NCI-H1694 treated with DMSO at 0.1 percent for 48 hours (cell line): ENCODE data around the gene KMT2D.

Source experiments
- DNase-seq: peaks from one replicate; lab custom pipeline; 2025; lab: John Stamatoyannopoulos, UW

Gene KMT2D

DNA sequence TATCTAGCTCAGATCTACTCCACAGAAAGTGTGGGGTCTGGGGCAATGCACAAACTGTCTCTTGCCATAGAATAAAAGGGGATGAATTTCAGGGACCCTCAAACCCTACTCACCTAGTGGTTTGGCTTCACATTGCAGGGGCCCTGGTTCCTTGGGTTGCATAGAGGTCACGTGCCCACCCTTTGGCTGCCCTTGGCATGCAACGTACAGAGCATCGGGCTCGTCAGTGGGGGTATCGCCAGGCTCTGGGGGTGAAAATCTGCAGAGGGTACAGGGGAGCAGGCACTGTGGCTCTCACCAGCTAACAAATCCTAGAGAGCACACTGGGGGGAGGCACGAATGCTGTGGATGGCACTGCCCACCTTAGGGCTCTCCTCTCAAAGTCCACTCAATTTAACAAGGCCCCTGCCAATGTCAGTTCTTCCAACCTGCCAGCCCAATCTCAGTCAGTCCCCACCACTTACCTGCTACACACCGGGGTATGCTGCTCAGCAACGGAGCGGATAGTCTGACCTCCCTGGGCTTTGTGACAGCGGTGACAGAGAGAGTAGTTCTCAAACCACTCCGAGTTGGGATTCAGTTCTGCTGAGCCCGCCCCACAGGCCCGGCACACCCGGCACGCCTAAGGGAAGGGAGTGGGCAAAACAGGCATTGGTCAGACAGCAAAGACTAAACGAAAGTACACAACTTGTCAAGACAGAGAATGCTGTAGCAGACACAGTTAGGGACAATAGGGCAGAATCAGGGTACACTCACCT, 8.0 kb downstream of the KMT2D start:
- DNase-seq: no peak

GRCh38 chr12:49051777-49052438, 8.7 kb downstream of the KMT2D start:
- no peak for DNase-seq

- DNase-seq: no peak
These were observed 9.2 kb downstream of the KMT2D start for GRCh38 chr12:49051373-49051764.

DNA sequence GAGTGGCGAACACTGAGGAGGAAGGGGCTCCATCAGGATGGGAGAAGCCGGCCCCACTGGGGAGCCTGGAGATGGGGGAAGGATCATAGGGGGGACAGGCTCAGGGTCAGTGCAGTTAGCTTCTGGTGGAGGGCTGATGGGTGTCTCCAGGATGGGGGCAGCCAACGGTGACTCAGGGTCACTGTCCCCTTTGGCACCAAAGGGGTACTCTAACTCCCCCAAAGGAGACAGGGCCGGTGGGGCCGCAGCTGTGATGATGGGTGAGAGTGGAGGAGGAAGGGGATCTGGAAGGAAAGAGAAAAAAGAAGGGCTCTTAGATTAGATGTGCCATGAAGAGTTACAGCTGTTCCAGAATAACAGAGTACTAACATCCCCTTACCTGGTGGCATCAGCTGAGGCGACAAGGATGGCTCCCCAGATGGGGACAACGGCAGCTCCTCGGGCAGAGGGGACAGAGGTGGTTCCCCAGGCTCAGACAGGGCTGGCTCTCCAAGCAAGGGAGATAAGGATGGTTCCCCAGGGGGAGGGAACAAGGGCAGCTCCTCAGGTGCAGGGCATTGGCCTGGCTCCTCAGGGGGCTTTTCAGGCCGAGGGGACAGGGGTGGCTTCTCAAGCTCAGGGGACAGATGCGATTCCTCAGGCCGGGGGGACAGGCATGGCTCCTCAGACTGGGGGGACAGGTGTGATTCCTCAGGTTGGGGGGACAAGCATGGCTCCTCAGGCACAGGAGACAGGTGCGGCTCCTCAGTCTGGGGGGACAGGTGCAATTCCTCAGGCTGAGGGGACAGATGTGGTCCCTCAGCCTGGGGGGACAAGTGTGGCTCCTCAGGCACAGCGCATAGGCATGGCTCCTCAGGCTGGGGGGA, 9.9 kb downstream of the KMT2D start:
- no peak for DNase-seq

DNA sequence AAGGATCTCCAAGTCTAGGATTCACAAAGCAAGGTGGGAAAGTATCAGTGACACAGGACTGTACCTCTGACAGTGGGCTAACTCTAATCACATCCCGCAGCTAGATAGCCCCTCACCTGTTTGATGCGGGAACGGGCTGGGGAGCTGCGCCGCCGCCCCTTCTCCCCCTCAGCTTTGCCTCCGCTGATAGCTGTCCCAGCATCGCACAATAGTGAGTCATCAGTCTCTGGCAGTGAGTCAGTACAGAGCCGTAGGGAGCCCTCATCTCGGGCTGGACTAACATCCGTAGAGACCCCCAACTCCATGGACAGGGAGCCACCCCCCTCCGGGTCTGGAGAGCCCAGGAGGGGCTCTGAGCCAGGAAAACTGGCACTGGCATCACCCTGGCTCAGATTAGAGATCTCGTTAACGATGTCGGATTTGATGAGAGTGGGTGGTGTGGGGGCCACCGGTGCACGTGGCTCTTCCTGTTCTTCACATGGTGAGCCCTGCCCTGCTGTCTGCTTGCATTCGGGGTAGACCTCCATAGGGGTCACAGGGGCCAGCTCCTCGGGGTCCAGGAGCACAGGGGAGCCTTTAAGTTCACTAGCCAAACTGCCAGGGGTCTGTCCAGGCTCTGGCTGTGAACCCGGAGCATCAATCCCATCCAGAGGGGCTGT, 10.9 kb downstream of the KMT2D start:
- no peak for DNase-seq

- no peak for DNase-seq
These were observed 11.6 kb downstream of the KMT2D start for GRCh38 chr12:49048953-49049352.

DNA sequence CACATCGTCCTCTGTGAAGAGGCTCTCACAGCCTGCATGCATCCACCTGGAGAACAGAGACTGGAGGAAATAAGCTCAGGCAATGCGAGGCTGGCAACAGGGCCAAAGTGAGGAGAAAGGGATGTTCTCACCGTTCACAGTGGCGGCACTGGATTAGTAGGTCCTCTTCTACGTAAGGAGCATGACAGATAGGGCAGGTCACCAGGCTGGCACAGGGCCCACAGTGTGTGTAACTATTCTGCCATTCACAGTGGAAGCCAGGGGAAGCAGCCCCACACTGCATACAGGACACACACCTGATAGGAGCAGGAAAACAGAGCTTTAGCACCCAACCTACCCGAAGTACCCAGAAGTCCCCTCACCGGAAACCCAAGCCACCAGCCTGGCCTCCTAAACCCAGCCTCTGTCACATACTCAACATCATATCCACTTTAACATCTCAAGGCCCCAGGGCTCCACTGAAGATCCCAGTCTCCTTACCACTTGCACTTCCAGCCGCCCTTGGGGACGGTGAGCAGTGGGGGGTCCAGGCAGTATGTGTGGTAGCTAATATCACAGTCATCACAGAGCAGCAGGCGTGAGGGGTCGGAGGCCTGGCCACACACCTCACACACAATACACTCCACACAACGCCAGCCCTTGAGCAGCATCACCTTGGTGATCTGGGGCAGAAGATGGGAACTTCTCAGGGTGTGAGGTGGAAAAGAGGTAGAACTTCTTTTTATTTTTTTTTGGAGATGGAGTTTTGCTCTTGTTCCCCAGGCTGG, 14.3 kb downstream of the KMT2D start:
- no peak for DNase-seq

- DNase-seq: no peak
These were observed 15.9 kb downstream of the KMT2D start for GRCh38 chr12:49044660-49045059.

DNA sequence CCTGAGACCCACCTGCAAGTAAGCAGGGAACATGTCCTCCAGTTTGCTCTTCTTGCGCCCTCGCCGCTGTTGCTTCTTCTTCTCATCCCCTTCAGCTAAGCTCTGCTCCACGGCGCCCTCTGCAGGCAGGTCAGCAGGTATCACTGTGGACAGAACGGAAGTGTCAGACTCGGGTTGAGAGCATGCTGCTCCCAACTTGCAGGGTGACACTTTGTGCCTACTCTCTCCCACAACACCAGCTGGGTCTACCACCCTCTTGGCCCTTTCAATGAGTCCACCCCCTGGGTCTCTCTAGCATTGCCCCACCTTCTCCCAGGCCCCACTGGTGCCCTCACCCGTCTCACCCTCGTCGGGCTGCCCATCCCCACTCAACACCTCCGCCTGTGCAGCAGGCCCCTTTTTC, 16.7 kb downstream of the KMT2D start:
- peak; percentile 15 for DNase-seq

DNA sequence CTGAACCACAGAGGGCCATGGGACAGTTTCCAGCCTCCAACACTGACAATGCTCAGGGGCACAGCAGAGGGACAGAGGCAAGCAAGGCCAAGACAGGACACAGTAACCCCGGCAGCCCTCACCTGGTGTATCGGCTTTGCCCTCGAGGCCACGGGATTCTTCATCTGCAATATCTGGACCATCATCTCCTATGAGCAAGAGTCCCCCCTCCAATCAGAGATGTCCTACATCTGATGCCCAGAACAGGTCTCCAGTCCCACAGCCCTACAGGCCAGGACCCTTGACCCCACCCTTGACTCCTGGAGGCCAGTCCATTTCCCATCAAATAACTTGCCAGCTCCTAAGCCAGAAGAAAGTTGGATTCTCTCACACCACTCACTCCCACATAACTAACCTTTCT, 17.4 kb downstream of the KMT2D start:
- no peak for DNase-seq

DNA sequence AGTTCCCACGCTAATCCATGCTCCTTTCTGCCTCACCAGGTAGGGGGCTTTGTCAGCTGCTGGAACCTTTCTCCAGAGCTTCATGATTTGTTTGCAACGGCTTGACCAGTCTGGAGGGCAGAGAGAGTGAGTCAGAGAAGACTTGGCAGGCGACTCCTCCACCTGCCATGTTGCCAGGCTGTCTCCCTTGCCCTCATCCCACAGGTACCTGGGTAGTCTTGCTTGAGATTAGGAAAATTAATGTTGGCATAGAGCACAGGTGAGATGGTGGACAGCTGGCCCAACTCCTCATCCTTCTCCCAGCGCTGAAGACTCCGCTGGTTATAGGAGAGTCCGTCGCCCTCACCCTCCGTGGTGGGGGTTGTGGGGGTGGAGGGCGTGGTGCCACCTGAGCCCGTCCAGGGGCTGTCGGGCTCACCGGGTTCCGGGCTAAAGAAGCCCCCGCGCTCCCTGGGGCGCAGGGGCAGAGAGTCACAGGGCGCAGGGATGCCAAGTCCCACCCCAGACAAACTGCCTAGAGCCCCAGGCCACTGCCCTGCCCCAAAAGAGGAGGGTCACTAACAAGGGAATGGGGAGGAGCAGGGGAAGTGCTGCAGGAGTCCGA, 18.6 kb downstream of the KMT2D start:
- DNase-seq: no peak

DNA sequence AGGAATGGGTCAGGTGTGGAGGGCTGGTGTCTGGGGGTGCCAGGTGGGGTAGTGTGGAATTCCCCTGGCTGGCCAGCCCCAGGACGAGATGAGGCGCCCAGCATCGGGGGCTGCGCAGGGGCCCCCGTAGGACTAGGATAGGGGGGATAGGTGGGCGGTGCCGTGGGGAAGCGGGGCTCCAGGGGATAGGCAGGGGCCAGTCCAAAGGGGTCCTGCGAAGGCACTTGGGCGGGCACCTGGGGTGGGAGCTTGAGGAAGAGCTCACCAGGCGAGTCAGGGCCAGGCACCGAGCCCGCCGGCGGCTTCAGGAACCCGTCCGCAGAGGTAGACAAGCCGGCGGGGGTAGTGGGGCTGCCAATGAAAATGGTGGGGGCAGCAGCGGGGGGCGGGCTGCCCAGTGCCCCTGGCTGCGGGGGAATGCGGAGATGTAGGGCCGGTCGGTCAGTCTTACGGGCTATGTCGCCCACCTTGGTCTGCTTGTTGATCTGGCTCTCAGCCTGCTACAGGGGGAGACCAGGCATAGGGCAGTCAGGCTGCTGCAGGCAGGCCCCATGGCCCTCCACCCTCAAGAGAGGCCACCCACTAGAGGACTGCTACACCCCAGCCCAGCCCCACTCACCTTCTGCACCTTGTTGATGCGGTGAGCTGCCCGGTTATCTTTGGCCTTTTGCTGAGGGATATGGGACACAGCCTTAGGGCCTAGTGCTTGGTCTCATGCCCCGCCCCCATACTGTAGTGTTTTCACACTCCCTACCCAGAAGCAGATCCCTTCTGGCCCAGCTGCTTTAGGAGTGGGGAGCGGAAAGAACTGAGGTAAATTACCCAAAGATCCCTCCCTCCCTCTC, 19.3 kb downstream of the KMT2D start:
- no peak for DNase-seq

DNA sequence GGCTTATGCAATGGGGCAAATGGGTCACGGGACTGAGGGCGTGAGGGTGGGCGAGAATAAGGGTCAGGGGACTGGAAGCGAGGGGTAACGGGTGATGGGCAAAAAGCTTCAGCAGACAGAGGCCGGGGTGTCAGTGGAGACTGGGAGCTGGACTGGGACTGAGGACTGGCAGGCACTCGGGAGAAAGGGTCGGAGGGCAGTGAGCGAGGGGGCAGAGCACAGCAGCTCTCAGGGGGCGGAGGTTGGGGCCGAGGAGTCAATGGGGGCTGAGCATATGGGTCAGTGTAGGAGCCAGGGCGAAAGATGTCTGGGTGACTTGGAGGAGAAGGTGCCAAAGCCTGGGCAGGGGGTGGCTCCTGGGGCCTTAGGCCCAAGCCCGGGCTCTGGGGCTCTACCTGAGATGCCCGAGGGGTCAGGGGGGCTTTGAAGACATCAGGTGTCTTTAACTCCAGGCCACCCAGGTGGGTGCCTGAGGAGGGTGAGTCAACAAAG, 20.2 kb downstream of the KMT2D start:
- no peak for DNase-seq

DNA sequence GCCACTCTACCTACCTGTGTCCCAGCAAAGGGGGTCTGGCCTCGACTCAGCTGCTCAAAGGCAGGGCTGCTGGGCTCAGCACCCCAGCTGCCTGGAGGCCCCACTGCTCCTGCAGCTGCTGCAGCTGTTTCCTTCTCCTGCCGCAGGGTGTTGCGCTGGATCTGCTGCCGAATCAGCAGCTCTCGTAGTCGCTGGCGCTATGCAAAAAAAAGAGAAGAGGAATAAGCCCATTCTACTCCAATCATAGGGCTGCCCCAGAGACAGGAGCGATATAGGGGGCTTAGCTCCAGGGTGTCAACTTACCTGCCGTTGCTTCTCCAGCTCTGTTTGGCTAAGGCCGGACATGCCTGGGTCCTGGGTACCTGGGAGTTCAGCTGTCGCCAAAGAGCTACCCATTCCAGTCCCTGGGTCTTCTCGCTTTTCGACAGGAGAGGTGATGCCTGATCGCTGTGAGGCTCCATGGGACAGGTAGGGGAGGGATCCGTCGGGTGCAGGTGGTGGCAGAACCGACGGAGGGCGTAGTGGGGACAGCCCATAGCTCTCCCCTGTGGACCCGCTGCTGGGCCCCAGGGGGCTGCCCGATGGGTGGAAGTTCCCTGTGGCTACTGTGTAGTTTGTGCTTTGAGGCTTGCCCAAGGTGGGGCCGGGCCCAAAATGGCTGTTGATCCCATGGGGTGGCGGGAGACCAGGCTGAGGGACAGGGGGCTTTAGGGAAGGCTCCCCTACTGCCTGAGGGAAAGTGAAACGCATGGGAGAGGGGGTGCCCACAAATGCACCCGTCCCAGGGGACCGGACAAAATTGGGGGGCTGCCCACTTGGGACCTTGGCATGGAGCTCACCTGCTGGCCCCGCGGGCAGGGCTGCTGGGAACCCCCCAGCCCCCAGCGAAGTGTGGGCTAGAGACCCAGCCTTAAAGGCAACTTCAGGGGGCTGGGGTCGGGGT, 20.9 kb downstream of the KMT2D start:
- DNase-seq: no peak

DNA sequence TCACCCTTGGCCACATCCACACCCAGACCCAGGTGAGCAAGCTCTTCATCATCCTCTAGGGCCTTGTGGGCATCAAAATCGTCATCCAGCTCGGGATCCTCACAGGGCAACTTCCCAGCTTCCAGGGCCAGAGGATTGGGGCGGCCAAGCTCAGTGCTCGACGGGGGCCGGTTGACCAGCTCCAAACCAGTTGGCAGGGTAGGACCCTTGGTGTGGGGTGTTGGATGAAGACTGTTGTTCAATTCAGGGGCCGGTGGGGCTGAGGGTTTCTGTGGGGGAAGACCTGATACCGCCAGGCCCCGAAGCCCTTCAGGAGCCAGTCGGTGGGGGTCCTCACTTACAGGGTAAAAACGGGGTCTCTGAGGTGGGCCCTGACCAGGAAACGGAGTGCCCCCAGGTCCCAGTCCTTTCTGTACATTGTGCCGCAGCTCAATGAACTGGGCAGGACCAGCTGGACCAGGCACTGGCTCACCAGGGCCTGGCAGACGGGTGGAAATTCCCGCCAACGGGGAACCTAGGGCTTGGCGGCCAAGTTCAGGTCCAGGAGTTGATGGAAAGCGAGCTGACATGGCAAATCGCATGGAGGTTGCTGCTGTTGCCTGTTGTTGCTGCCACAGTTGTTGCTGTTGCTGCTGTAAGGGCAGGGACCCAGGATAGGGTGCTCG, 22.2 kb downstream of the KMT2D start:
- no peak for DNase-seq

GRCh38 chr12:49037947-49038237, 22.7 kb downstream of the KMT2D start:
- DNase-seq: no peak

GRCh38 chr12:49037111-49037946, 23.3 kb downstream of the KMT2D start:
- DNase-seq: no peak

DNA sequence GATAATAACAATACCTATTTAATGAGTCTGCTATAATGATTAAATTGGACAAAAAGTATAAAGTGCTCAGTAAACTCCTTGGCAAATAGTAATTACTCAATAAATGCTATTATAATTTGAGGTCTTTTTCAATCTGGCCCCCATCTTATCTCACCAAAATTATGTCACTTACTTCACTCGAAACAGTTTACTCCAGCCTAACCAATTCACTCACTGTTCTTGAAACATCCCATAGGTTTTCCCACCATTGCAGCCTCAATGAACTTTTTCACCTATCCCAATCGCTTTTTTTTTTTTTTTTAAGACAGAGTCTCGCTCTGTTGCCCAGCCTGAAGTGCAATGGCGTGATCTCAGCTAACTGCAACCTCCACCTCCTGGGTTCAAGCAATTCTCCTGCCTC, 24.6 kb downstream of the KMT2D start:
- no peak for DNase-seq
